ENCODE data around the gene SRP68. TPM values are rescaled to one million over a fixed set of nuclear protein-coding genes. Genes with fewer than 3 reads are reported as not detected.

Gene SRP68
- total RNA-seq, 1 experiment from 2014 or later = 113 TPM

DNA sequence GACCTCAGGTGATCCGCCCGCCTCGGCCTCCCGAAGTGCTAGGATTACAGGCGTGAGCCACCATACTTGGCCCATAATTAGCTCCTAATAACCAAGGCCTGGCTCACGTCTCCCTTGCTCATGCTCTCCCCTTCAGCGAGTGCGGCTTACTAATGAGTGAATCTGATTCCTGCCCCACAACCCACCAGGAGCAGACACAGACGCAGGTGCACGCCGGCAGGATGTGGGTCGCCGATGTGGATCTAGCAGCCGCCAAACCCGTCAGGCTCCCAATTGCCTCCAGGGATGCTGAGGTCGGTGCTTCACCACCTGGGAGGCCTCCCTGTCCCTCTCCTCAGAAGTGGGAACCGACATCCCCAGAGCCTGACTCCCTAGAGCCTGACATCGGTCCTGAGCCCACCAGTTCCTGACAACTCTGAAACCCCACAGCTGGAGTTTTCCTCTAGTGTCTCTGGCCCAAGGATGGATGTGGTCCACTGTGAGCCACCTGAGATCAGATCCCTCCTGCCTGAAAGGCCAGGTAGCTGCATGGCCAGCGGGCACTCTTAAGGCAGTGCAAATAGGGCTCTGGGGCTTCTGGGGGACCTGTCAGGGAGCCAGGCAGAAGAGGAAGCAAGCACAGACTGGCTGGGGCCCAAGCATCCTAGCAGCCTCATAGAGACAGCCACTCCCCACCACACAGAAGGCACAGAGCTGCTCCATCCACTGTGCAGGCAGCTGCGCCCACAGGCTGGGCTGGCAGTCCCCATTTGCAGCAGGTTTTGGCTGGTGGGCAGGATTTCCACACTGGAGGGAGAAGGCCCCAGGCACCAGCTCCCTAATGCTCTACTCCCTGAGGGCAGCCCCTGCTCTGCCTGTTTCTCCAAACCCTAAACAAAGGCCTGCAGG is 20.5 kb upstream of the SRP68 start:
- no peak for TF ChIP-seq CTCF (IDR thresholded peaks at IDR 0.05; ENCODE audit: insufficient read depth in 1 of 2, low read depth in 1 of 2, low read length in 1 of 2, severe bottlenecking in 1 of 2, unreplicated experiment in 1 of 2)
- no peak for DNase-seq
- Mint-ChIP-seq H3K27me3 (ENCODE audit: insufficient read depth, unreplicated experiment) (no peaks in the 10 kb centered on the region), H3K4me1 (ENCODE audit: low read depth, unreplicated experiment) (no peaks in the 10 kb centered on the region), H3K27ac (ENCODE audit: unreplicated experiment) (no peak overlapping the region), H3K36me3 (ENCODE audit: insufficient read depth, unreplicated experiment) (peaks cover 73% of the 10 kb centered on the region), H3K4me3 (ENCODE audit: unreplicated experiment) (no peak overlapping the region), H3K9me3 (ENCODE audit: unreplicated experiment) (no peaks in the 10 kb centered on the region)
- Histone ChIP-seq H3K4me3 (ENCODE audit: low read depth, low read length) (no peak overlapping the region), H3K36me3 (ENCODE audit: control insufficient read depth, insufficient read depth, low read length) (peaks cover 4% of the 10 kb centered on the region), H3K27me3 (replicated peaks; ENCODE audit: control insufficient read depth, insufficient read depth, low read length) (no peaks in the 10 kb centered on the region), H3K9me3 (no peaks in the 10 kb centered on the region), H3K4me1 (no peaks in the 10 kb centered on the region)
- CTCF ChIA-PET = interaction anchor here (0.6 kb wide), 1 partner anchor 28 kb away, joined by 4 read pairs; no protein-coding TSS in a partner anchor
- POLR2A ChIA-PET = no interaction called here
- intact Hi-C loops (cut with micrococcal nuclease; ENCODE audit: unreplicated experiment) = no loop called here
- no TSS peak for BruUV-seq (replicated peaks)

GRCh38 chr17:76091526-76092286 is 19.4 kb upstream of the SRP68 start:
- DNase-seq = no peak
- H3K4me1 Mint-ChIP-seq (ENCODE audit: low read depth, unreplicated experiment) = no peaks in the 10 kb centered on the region
- TSS peak; percentile 3 for BruUV-seq (replicated peaks)
- Histone ChIP-seq H3K27me3 (replicated peaks; ENCODE audit: control insufficient read depth, insufficient read depth, low read length) (no peaks in the 10 kb centered on the region), H3K36me3 (ENCODE audit: control insufficient read depth, insufficient read depth, low read length) (peaks cover 3% of the 10 kb centered on the region), H3K4me3 (ENCODE audit: low read depth, low read length) (no peak overlapping the region), H3K4me1 (no peaks in the 10 kb centered on the region), H3K9me3 (no peaks in the 10 kb centered on the region)
- no peak overlapping the region for H3K4me3 Mint-ChIP-seq (ENCODE audit: unreplicated experiment)
- ChIA-PET POLR2A (no interaction called here), CTCF (interaction anchor here (0.6 kb wide), 1 partner anchor 27 kb away, joined by 4 read pairs; no protein-coding TSS in a partner anchor)
- no peaks in the 10 kb centered on the region for H3K27me3 Mint-ChIP-seq (ENCODE audit: insufficient read depth, unreplicated experiment)
- intact Hi-C loops (cut with micrococcal nuclease; ENCODE audit: unreplicated experiment) = no loop called here
- no peak for TF ChIP-seq CTCF (IDR thresholded peaks at IDR 0.05; ENCODE audit: insufficient read depth in 1 of 2, low read depth in 1 of 2, low read length in 1 of 2, severe bottlenecking in 1 of 2, unreplicated experiment in 1 of 2)
- peaks cover 68% of the 10 kb centered on the region for H3K36me3 Mint-ChIP-seq (ENCODE audit: insufficient read depth, unreplicated experiment)
- no peak overlapping the region for H3K27ac Mint-ChIP-seq (ENCODE audit: unreplicated experiment)
- H3K9me3 Mint-ChIP-seq (ENCODE audit: unreplicated experiment) = no peaks in the 10 kb centered on the region

DNA sequence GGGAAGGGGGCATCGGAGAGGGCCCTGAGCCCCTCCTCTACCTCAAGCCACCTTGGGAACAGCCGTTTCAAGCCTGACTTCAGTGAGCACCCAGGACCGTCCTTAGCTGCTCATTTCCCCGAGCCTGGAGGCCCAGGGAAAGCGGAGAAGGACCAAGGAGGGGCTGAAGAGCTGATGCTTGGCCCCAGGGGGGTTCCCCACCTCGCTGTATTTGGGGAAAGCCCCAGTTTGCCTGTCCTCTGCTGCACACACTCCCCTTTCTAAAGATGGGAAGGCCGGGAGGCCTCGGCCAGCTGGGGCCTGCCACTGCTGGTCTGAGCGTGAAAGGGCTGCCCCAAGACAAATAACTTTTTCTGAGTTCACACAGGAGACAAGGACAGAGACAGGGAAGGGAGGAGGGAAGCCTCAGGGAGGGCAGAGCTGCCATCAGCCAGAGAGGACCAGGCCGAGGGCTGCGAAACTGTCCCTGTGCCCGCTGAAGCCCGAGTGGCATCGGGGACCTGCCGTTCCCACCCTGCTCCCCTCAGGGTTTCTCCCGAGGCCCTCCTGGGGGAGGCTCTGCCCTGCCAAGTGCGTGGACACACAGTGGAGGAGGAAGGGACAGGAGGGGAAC is 18.3 kb upstream of the SRP68 start:
- Histone ChIP-seq H3K4me1 (no peaks in the 10 kb centered on the region), H3K4me3 (ENCODE audit: low read depth, low read length) (no peak overlapping the region), H3K9me3 (no peaks in the 10 kb centered on the region), H3K36me3 (ENCODE audit: control insufficient read depth, insufficient read depth, low read length) (peaks cover 5% of the 10 kb centered on the region), H3K27me3 (replicated peaks; ENCODE audit: control insufficient read depth, insufficient read depth, low read length) (no peaks in the 10 kb centered on the region)
- POLR2A ChIA-PET = no interaction called here
- intact Hi-C loops (cut with micrococcal nuclease; ENCODE audit: unreplicated experiment) = no loop called here
- CTCF ChIA-PET = no interaction called here
- Mint-ChIP-seq H3K36me3 (ENCODE audit: insufficient read depth, unreplicated experiment) (peaks cover 58% of the 10 kb centered on the region), H3K4me1 (ENCODE audit: low read depth, unreplicated experiment) (no peaks in the 10 kb centered on the region), H3K27me3 (ENCODE audit: insufficient read depth, unreplicated experiment) (no peaks in the 10 kb centered on the region), H3K4me3 (ENCODE audit: unreplicated experiment) (no peak overlapping the region), H3K9me3 (ENCODE audit: unreplicated experiment) (no peaks in the 10 kb centered on the region), H3K27ac (ENCODE audit: unreplicated experiment) (no peak overlapping the region)
- DNase-seq = no peak
- BruUV-seq (replicated peaks) = no TSS peak
- no peak for TF ChIP-seq CTCF (IDR thresholded peaks at IDR 0.05; ENCODE audit: insufficient read depth in 1 of 2, low read depth in 1 of 2, low read length in 1 of 2, severe bottlenecking in 1 of 2, unreplicated experiment in 1 of 2)
